Bronchus fibroblast of lung (primary cell): ENCODE data around the gene SCCPDH. TPM values are rescaled to one million over a fixed set of nuclear protein-coding genes. Genes with fewer than 3 reads are reported as not detected.

Experiments
- total RNA-seq: library from RNA; depleted of rRNA; stranded (reverse); fragments of >200 nt; gene quantifications from 2 replicates; pipeline ENCODE4 v1.2.3, GENCODE V29; 2015

The SCCPDH gene, protein sequence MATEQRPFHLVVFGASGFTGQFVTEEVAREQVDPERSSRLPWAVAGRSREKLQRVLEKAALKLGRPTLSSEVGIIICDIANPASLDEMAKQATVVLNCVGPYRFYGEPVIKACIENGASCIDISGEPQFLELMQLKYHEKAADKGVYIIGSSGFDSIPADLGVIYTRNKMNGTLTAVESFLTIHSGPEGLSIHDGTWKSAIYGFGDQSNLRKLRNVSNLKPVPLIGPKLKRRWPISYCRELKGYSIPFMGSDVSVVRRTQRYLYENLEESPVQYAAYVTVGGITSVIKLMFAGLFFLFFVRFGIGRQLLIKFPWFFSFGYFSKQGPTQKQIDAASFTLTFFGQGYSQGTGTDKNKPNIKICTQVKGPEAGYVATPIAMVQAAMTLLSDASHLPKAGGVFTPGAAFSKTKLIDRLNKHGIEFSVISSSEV
- total RNA-seq: 34.5 and 40.0 TPM in 2 replicates

GRCh38 chr1:246724016-246724730 is at the start of gene SCCPDH:
Gene SCCPDH, plus strand, starts transcription at chr1:246724409. Its CDS starts 14 bp downstream, at chr1:246724423.

Other genes with a start within 250 kb of the SCCPDH start
- 16.8 and 17.0 TPM in 2 replicates for gene SMYD3, start 217.1 kb upstream of the SCCPDH start, total RNA-seq
- gene TFB2M, start 158.1 kb upstream of the SCCPDH start, total RNA-seq: 10.4 and 13.4 TPM in 2 replicates
- 6.8 and 7.1 TPM in 2 replicates for gene CNST, start 158.0 kb upstream of the SCCPDH start, total RNA-seq
- 11.9 and 15.0 TPM in 2 replicates for gene AHCTF1, start 207.5 kb downstream of the SCCPDH start, total RNA-seq